ENCODE results near the gene ARHGEF12.

DNA sequence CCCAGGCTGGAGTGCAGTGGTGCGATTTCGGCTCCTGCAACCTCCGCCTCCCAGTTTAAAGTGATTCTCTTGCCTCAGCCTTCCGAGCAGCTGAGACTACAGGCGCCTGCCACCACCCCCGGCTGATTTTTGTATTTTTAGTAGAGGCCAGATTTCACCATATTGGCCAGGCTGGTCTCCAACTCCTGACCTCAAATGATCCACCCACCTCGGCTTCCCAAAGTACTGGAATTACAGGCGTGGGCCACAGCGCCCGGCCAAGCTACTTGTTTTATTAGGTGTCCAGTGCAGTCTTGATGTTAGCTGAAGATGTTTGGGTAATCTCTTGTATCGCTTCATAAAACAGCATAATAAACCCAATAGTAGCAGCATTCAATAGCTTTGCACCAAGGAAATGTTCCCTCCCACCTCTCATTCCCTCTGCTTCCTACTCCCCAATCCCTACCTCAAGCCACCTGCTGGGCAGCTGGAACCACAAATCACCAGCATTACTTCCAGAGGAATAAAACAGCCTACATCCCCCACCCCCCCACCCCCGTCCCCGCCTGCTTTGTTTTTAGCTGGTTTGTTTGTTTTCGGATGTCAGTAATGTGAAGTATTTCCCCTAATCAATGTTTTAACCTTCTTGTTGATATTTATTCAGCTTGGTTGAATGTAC lies 164.3 kb downstream of the ARHGEF12 start:
- no peak for TF ChIP-seq EZH2 (IDR thresholded peaks at IDR 0.05)
- no peak for TF ChIP-seq POLR2AphosphoS5 (IDR thresholded peaks at IDR 0.05; ENCODE audit: borderline replicate concordance, low read depth, low read length)
- no peak for TF ChIP-seq FOXP2 (optimal IDR thresholded peaks at IDR 0.05; ENCODE audit: control extremely low read depth, extremely low read length, insufficient read depth)

Measured in SK-N-MC (cell line).